NCI-H2227 (cell line): ENCODE data around the gene AUTS2.
A peak's percentile ranks its signal among the peaks of the same experiment; 100 is the strongest.

Experiments
- DNase-seq: peaks from one replicate; lab custom pipeline; 2025; ENCODE audit not compliant: unreplicated experiment; lab: John Stamatoyannopoulos, UW

The AUTS2 gene

DNA sequence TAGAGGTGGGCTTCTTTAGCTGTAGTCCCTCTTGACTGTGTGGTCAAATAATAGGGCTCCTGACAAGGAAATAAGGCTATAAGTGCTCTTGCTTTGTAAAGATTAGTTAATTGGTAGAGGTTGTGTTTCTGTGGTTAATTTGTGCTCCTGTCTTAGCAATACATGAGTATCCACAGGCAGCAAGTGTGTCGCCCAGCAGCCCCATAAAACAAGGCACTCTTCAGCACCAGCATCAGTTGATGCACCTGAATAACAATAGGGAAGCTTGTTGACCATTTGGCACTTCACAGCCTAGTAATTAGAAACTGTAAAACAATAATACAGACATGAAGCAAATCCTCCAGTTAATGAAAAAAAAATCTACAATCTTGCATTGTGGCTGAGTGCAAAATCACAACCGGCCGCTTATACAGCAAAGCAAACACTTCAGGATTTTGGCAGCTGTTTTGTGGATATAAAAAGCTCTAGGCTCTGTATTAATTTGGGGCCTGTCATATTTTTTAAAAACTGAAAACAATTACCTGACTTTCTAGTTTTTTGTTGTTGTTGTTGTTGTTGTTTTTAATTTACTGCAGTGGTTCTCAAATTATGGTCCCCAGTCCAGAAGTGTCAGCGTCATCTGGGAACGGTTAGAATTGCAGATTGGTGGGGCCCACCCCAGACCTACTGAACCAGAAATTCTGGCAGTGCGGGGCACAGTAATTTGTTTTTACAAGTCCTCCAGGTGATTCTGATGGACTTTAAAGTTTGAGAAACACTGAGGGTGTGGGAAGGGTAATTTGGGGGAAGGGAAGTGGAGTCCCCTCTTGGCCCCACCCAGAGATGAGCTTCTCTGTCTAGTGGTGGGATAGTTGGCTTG lies 56.8 kb downstream of the AUTS2 start:
- DNase-seq, result peak; percentile 8

DNA sequence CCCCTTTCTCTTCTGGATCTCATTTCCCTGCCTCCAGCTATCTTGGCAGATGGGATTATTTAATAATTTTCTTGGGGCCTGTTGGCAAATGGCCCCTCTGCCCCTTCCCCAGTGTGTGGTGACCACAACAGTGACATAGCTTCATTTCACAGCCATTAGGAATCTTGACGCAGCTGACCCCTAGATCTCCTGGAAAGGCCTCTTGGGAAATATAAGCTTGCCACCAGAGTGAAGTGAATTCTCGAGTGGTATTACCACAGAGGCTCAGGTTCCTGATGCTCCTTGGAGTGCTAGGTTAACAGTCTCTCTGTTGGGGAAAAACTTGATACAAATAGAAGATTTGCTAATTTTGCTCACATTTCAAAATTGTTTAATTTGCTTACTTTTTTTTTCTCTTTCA lies 57.8 kb downstream of the AUTS2 start:
- no peak for DNase-seq

DNA sequence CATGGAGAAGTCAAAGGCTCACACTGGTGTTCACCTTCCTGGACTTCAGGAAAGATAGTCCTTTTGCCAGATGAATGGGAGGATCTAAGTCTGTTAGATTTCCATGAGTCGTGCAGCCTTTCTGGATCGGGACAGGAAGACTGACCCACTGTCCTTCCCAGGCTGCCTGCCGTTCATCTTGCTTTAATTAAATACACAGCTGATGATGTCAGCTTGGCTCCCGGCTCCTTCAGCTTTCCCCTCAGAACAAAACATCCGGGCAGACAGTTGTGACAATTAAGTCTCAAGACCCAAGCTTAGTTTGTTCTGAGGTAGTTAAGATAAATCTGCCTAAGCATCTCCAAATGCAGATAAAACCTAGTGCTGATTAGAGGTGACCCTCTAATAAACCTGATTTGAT lies 58.6 kb downstream of the AUTS2 start:
- DNase-seq, result peak; percentile 14

DNA sequence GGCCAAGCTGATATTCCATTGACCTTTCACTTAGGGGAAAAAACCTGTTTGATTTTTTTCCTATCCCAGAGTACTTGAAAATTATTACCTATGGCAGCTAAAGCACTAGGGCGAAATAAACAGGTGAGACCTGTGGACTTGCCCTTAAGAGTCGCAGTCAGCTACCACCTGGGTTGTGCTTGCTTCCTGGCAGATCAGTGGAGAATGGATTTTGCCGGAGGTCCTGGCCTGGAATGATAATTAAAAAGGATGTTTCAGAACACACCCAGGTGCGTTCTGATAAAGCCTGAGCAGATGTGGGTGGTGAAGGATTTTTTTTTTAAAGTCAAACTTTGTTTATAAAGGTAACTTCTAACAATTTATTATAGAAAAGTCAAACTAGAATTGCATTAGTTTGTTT lies 59.1 kb downstream of the AUTS2 start:
- DNase-seq, result no peak

DNA sequence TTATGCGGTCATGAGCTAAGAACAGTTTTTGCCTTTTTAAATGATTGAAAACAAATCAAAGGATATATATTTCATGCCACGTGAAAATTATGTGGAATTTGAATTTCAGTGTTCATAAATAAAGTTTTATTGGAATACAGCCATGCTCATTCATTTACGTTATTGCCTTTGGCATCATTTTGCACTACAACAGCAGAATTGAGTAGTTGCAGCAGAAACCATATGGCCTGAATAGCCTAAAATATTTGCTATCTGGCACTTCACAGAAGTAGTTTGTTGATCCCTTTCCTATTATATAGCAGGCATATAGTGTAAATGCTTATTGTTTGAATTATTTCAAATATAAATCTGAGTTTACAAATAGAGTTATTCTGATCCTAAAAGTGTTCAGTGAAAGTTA lies 59.7 kb downstream of the AUTS2 start:
- no peak for DNase-seq

DNA sequence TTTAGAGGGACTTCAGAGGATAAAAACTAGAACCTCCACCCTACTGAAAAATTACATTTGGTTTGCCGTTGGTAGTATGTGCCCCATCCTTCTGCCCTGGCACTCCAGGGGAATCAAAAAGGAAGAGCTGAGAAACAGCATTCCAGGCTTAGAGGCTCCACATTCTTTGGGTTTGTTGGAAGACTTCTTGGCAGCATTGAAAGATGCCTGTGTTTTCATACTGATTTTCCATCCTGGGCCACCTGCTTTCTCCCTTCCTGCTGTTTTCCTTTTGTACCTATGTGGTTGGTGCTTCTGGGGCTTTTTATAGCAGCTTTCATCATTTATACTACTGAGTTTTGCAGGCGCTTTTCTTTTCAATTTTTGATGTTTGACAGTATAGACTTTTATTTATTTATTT lies 61.7 kb downstream of the AUTS2 start:
- no peak for DNase-seq

DNA sequence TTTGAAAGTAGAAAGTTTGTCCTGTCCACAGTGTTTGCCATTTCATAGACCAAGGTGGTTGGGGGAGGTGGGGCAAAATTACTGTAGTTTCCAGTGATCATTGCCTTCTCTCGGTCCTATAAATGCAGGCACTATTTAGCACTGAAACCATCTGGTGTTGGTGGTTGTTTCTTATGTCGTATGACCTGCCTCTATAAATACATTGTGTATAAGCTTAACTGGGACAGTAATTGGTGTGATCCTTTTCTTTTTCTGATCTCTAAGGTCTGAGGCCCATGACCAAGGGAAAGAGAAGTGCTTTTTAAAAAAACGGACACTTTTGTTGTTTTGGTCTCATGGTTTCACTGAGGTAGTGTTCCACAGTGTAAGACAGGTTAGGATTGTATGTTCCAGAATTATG lies 63.1 kb downstream of the AUTS2 start:
- peak; percentile 11 for DNase-seq

DNA sequence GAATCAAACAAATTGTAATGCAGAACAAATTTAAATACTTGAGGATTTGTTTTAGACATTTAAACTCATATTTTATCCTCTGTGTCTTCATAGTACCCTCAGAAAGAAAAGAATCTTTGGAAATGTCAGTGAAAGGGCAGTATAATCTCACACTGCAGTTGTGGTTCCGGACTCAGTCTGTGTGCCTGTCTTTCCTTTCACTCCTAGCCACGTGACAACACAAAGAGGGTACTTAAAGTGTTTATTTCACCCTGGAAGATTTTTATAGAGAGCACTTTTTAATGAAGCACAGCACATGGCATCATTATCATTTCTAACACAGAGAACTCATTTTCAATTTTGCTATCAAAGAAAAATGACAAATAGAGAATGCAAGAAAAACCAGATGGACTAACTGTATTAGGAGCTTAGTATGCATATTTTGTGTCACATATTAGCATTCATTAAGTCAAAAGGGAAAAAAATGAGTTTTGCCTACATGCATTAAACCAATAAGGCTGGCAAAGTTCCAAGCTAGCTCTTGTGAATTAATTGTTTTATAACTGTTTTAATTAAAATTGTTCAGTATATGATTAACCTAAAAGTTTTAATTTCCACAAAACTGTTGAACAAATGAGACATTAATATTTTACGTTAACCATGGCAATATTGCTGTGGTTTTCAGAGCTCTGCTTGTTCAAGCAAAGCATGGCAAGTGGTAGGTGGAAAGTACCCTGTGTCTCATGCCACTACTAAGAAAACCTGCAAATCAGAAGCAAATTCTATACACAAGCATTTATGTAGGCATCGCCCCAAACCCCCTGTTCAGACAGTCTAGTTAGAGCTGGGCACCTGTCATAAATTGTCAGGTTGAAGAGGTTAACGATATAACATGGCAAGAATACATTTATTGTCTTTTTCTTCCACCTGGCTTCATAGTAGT lies 65.9 kb downstream of the AUTS2 start:
- no peak for DNase-seq

DNA sequence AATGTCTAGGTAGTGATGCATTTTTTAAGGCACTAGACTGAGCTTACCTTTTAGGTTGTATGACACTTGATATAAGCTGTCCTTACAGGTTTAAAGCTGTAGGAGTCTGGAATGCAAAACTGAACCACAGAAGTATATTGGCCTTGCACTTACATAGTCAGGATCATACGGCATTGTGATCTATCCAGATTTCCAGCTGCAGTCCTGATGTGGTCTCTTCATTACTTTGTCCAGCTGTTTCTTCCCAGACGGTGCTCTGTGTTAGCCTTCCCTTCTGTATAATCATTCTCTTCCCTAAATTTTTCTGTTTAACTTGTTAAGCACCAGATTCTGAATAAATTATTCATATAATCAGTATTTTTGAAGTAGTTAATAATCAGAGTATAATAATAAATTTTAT lies 67.1 kb downstream of the AUTS2 start:
- DNase-seq, result no peak

DNA sequence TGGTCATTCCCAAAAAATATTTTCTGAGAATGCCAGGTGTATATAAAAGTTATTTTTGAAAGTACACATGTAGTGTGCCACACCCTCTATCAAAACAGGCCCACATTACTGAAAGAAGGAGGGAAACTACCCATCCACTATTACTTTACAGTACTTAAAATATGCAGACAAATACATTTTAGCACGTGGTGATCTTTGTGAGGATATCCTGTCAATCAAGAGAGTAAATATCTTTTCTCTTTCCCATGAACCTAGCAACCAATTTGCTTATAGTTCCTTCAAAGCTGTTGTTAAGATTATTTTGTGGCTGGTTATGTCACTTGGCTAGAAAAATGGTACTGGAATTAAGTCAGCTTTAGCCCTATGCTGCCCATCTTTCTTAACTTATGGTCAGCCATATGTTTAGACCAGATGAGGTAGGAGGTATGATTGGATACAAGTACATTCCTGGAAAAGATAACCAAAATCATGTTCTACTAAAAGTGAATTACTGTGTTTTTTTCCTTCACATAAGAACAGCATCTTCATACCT lies 70.1 kb downstream of the AUTS2 start:
- DNase-seq, result no peak

DNA sequence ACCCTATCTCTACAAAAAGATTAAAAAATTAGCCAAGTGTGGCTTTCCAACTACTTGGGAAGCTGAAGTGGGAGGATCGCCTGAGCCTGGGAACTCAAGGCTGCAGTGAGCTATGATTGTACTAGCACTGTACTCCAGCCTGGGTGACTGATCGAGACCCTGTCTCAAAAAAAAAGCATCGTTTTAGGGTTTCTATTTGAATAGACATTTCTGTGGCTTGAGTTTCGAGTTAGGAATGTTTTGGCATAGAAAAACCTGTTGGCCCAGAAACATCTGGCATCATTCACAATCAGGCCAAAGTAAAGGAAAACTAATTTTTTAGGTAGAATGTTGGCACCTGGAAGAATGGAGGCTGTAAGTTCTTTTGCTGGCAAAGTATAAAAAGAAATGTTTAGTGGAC lies 72.4 kb downstream of the AUTS2 start:
- no peak for DNase-seq

DNA sequence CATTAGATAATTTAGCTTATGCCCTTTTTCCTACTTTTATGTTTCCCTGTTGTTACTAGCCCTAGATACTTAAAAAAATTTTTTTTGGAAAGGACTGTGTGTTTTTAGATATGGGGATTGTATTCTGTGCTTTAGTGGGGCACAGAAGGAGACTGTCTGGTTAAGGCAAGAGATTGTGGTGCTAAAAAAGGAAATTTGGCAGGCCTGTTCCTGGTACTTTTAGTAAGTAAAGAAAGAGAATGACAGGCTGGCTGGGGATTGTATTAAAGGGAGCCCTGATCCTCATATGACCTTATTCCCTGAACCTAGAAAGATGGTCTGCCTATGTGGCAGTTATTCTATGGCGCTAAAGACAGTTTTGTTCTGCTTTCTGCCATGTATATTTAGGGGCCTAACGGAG lies 74.8 kb downstream of the AUTS2 start:
- no peak for DNase-seq

DNA sequence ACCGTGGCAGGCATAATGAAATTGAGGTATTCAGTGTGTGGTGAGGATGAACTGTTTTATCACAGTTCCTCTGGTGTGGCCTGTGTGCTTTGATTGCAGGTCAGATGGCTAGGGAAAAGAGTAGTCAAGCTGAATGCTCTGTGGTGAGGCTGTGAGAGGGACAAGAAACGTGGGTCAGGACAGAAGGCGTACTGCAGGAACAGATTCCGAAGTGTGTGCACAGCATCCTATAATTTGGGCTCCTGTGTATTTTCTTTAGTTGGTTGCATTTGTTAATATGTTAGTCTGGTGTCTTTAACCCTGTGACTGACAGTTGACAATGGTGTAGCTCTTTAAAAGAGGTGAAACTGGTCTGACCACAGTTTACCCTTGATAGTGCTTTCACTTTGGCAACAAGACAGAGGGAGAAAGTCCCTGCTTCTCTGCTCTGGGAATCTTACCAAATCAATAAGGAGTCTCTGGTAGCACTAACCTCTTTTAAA lies 76.5 kb downstream of the AUTS2 start:
- DNase-seq, result no peak

DNA sequence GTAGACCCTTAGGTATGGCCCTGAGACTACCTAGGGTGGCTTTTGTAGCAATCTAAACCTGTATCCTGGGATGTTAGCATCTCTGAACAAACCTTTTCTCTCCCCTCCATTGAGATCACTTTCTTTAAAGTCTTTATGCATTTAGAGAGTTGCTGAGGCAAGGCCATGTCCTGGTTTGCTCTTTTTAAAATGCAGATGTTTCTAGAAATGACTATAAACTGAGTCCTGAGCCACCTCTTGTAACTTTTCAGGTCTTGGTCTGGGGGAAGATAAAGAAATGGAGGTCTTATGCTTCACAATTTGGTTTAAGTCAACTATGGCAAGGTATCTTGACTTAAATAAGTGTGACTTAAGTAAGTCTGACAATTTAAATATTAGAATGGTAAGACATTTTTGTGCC lies 78.0 kb downstream of the AUTS2 start:
- no peak for DNase-seq

DNA sequence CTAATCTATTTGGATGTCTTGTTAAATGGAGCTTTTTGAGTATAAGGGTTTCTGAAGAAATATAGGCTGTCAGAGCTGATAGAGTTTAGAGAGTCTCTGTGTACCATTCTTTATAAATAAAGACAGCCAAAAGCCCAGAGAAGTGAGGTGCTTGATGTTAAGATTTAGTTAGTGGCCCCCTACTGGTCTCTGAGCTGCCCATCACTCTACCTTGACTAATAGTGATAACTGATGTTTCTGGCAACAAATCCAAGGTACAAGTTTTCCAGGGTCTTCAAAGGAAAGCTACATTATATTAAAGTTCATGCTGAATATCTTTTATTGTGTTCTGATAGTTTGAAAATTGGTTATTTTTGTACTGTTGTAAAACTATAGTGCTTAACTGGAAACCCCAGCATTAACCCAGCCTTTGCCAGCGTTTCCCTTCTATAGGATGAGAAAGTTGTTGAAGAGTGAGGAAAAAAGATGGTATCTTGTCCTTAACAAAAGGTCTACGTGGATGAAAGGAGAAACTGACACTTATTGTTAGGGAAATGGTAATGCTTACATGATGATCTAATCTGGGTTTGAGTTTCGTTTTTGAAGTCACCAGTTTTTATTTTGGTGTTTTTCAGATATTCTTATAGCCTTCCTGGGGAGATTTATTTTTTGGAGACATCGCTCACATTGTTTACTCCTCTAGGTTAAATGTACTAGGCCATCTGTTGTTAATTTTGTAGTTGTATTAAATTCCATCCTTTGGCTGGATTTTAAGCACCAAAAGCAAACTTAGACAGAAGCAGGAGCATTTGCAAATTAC lies 79.0 kb downstream of the AUTS2 start:
- peak; percentile 19 for DNase-seq

DNA sequence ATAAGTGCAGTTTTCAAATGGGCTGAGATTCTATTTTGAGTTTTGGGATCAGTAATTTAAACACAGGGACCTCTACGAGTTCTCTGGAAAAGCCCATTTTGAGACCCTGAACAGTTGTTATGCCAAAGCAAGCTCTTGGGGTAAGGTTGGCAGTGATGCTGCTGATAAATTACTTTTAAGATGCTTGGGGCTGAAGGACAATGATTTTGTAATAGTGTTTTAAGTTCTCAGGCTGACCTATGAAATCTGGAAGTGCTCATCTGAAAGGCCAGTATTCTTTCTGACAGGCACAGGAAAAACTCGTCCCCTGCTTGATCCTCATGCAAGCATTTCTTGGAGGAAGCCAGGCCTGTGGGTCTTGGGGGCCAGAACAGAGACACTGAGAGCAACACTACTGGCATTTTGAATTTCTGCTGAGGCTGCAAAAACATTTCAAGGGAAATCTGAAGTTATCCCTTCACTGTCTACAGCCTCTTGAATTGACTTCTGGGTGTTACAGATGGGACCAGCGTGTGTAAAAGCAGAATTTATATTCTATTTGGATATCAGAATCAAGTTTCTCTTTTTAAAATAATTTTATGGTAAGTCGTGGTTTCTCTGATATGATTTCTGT lies 79.7 kb downstream of the AUTS2 start:
- no peak for DNase-seq

DNA sequence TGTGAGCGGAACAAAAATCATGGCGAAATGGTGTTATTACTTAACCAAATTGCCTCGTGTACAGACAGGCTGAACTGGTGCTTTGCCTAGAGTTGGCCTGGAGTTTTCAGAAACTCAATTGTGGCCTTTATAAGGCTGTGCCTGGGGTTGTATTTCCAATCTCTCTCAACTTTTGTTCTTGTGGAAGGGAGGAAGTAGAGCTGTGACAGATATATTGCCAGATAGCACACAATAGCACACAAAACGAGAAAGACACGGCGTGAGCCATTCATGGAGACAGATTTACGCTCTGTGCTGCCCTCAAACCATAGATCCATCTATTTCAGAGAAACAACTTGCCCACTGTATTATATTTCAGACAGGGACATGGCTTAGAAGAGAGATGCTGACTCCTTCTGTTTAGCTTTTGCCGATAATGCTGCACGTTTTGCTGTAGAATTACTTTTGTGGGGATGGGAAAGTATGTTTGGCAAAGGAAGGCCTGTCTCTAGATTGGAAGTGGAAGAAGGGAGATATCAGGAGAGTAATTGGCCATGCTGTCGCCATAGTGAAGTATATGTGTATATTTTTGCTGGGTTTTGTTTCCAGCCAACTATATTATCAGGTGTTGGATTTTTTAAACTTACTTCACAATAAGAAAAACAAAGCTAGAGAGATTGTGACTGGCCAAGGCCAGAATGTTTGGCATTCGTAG lies 80.4 kb downstream of the AUTS2 start:
- DNase-seq, result no peak

DNA sequence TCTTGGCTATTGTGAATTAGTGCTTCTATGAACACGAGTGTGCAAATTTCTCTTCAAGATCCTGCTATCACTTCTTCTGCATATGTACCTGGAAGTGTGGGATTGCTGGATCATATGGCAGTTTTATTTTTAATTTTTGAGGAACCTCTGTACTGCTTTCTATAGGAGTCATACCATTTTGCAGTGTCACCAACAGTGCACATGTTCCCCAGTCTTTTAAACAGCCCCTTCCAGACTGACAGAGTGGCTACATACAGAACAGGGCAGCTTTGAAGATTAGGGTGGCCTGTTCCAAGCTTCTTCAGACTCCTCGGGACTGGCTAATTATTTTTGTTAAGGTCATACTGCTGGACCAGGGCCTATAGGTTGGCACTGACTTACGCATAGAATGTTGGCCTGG lies 82.9 kb downstream of the AUTS2 start:
- no peak for DNase-seq

DNA sequence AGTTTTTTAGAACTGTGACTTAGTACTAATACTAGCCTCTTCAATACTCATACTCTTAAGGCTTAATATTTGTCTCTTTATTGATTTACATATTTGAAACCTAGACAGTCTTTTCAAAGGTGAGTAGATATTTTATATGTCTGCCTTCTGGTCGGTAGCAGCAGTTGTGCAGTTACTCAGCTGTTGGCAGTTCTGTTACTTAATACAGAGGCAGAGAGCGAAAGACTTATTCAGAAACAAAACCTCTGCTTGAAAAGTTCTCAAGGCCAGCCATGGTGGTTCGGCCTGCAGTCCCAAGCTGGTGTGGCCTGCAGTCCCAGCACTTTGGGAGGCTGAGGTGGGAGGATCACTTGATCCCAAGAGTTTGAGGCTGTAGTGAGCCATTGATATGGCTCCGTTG lies 84.2 kb downstream of the AUTS2 start:
- DNase-seq, result no peak

DNA sequence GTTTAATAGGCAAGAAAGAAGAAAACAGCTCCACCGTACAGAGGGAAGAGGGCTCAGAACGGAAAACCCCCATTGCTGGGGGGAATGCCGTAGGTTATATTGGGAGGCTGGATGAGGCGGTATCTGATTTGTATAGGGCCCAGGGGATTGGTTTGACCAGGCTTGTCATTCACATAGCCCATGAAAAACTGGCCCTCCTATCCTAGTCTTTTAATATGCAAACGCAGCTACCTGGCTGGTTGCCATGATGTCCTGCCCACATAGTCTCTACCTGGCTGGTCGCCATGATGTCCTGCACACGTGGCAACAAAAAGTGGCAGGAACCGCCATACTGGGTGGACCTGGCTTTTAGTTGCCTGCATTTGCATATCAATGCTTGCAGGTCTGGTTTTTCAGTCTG lies 84.7 kb downstream of the AUTS2 start:
- DNase-seq, result no peak
